Heart left ventricle (tissue), 13 donors: Measurements from ENCODE around the gene RANGRF.

Experiments used
- CTCF ChIP-seq, 12 donors: fragments of 200-600 bp; sonication (generic) in 4 of 12; IDR thresholded peaks; one replicate each; pipeline versions ENCODE4 v1.5.0 to v1.8.0; 2018 to 2022; ENCODE audit warnings: antibody characterized with exemption in 12 of 12, mild to moderate bottlenecking in 5 of 12
- POLR2A ChIP-seq, 2 donors: fragments of 450-650 bp; IDR thresholded peaks; one replicate each; pipeline ENCODE4 v1.6.1; 2017; ENCODE audit warnings: antibody characterized with exemption in 2 of 2, mild to moderate bottlenecking in 2 of 2, moderate library complexity in 2 of 2
- donor health status: ischemic (EF 13 %, LVEDD 7.1; RV severe dilation, severe dysfunction).
- donor health status: DM: no; HTN: yes; CAD: no.
- donor health status: DM: no; HTN: no; CAD: no.
- donor health status: ischemic (EF 25% LVEDD 6.9; RV normal size, moderate dysfunction).
- donor health status: ischemic (EF 25% LVEDD 5.7; RV mildly dilated, moderate dysfunction).
- donor health status: ischemic (EF 35%, LVEDD 5.7; RV mildly dilated, moderate dysfunction).
- donor health status: nonischemic (EF 11% LVEDD 7.7; RV severe dilation, severe dysfunction).
- donor health status: DM: yes; HTN: yes; CAD: no.
- donor health status: PGD.
- donor health status: ischemic (EF 29% LVEDD 5.4; RV normal size, mild dysfunction).
- donor health status: nonischemic (EF 23%, LVEDD 6.1; RV moderate dilation, normal function).

GRCh38 chr17:8267480-8268147 lies 20.9 kb upstream of the RANGRF start:
- TF ChIP-seq CTCF (IDR thresholded peaks at IDR 0.05): no peak
- TF ChIP-seq POLR2A (IDR thresholded peaks at IDR 0.05): no peak
